GM23248 (cell line): ENCODE results near the gene LPAR5. TPM values are rescaled to one million over a fixed set of nuclear protein-coding genes. Genes with fewer than 3 reads are reported as not detected.
A peak's percentile ranks its signal among the peaks of the same experiment; 100 is the strongest.

ENCODE experiments used
- DNase-seq: peaks from one replicate; pipeline ENCODE4 v3.0.0-alpha.2; 2015
- H2AFZ ChIP-seq: fragments of 200-600 bp; sonication (generic); 2 replicates; pipeline ENCODE4 v1.6.1; 2016; ENCODE audit warnings: antibody characterized with exemption
- H3F3A ChIP-seq: fragments of 200-600 bp; sonication (generic); 2 replicates; pipeline ENCODE4 v1.6.1; 2016; ENCODE audit warnings: mild to moderate bottlenecking, antibody characterized with exemption, mixed run types; ENCODE audit not compliant: insufficient read depth
- H3K27ac ChIP-seq: fragments of 200-600 bp; sonication (generic); 2 replicates; pipeline ENCODE4 v1.5.1; 2016; ENCODE audit warnings: mild to moderate bottlenecking
- H3K27me3 ChIP-seq: fragments of 200-600 bp; sonication (generic); replicated peaks from 2 replicates; pipeline ENCODE4 v1.6.1; 2016; ENCODE audit warnings: mild to moderate bottlenecking; ENCODE audit not compliant: insufficient read depth
- H3K36me3 ChIP-seq: fragments of 200-600 bp; sonication (generic); 2 replicates; pipeline ENCODE4 v1.6.1; 2016; ENCODE audit warnings: low read depth, mild to moderate bottlenecking
- H3K4me1 ChIP-seq: fragments of 200-600 bp; sonication (generic); 2 replicates; pipeline ENCODE4 v1.6.1; 2016; ENCODE audit warnings: mild to moderate bottlenecking; ENCODE audit not compliant: insufficient read depth
- H3K4me2 ChIP-seq: fragments of 200-600 bp; sonication (generic); one replicate; pipeline ENCODE4 v1.6.1; 2016; ENCODE audit warnings: mild to moderate bottlenecking; ENCODE audit not compliant: unreplicated experiment
- H3K4me3 ChIP-seq: fragments of 200-600 bp; sonication (generic); 2 replicates; pipeline ENCODE4 v1.5.1; 2016; ENCODE audit warnings: mild to moderate bottlenecking
- H3K79me2 ChIP-seq: fragments of 200-600 bp; sonication (generic); 2 replicates; pipeline ENCODE4 v1.6.1; 2016; ENCODE audit warnings: mild to moderate bottlenecking; ENCODE audit not compliant: insufficient read depth
- H3K9ac ChIP-seq: fragments of 200-600 bp; sonication (generic); 2 replicates; pipeline ENCODE4 v1.6.1; 2016; ENCODE audit warnings: mild to moderate bottlenecking
- H3K9me2 ChIP-seq: fragments of 200-600 bp; sonication (generic); 2 replicates; pipeline ENCODE4 v1.6.1; 2016; ENCODE audit warnings: mixed run types, mild to moderate bottlenecking, moderate library complexity; ENCODE audit not compliant: insufficient read depth
- H3K9me3 ChIP-seq: fragments of 200-600 bp; sonication (generic); one replicate; pipeline ENCODE4 v1.6.1; 2017; ENCODE audit warnings: low read depth
- H4K20me1 ChIP-seq: fragments of 200-600 bp; sonication (generic); 2 replicates; pipeline ENCODE4 v1.6.0; 2016; ENCODE audit not compliant: insufficient read depth
- EZH2 ChIP-seq: fragments of 200-600 bp; sonication (generic); IDR thresholded peaks from 2 replicates; pipeline ENCODE4 v1.6.1; 2018; ENCODE audit warnings: antibody characterized with exemption, mild to moderate bottlenecking; ENCODE audit not compliant: insufficient read depth, poor library complexity, severe bottlenecking
- EZH2phosphoT487 ChIP-seq: fragments of 200-600 bp; sonication (generic); IDR thresholded peaks from 2 replicates; pipeline ENCODE4 v1.6.1; 2018; ENCODE audit warnings: antibody characterized with exemption, moderate library complexity, mild to moderate bottlenecking, low read depth; ENCODE audit not compliant: insufficient read depth
- WGBS, 2 experiments: methylation state at CpG; one replicate each; pipeline ENCODE4 v1.1.6; 2015 to 2017; ENCODE audit warnings: low lambda C conversion rate in 2 of 2, low coverage in 1 of 2; ENCODE audit errors: missing lambda C conversion rate in 2 of 2; 5-methylcytosine and 5-hydroxymethylcytosine counted together
- in situ Hi-C: fragments of 300-500 bp; cut with MboI; formaldehyde crosslinking; loops from 2 replicates; pipeline ENCODE4 v1.15.0; 2020
- polyA plus RNA-seq: library from polyadenylated mRNA; unstranded; fragments of >200 nt; fragmentation: Nextera tagmentation; extraction: Ambion mirVana; gene quantifications from 2 replicates; pipeline ENCODE4 v1.2.1, GENCODE V29; 2016
- small RNA-seq: library from RNA; depleted of rRNA; stranded (forward); fragments of <200 nt; gene quantifications from one replicate; pipeline ENCODE3, GENCODE V24; 2014; ENCODE audit warnings: low read depth, low replicate concordance
- total RNA-seq: library from RNA; depleted of rRNA; stranded (reverse); fragments of >200 nt; shearing (Covaris generic); gene quantifications from 2 replicates; pipeline ENCODE4 v1.2.3, GENCODE V29; 2014; rRNA removed

LPAR5 gene
- total and polyA plus RNA-seq, 2 experiments from 2014 or later, result not detected

DNA sequence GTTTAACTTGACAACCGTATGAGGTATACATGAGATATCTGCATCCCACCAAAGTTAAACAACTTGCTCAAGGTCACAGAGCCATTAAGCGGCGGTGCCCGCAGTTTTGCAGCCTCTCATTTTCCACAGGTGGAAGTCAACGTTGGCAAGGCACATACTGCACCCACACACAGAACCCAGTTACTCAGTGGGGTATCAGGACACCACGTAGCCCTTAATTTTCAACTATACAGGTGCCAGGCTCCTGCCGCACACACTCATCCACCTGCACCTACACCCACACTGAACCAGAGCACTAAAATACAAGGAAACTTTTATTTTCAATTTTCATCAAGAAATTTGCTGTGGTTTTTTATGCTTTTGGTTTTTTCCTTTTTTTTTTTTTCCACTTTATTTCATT is 66.0 kb downstream of the LPAR5 start:
- Histone ChIP-seq H3K27ac (no peak overlapping the region; the same call in 1 of the 2 replicates), H3K9me2 (no peaks in the 10 kb centered on the region), H3K36me3 (peaks cover 51% of the 10 kb centered on the region), H3K27me3 (no peaks in the 10 kb centered on the region), H4K20me1 (no peaks in the 10 kb centered on the region), H3K4me3 (no peak overlapping the region), H3K4me1 (peaks cover 16% of the 10 kb centered on the region), H2AFZ (no peak overlapping the region), H3K9me3 (no peaks in the 10 kb centered on the region), H3K79me2 (peaks cover 46% of the 10 kb centered on the region), H3F3A (peaks cover 57% of the 10 kb centered on the region), H3K9ac (no peak overlapping the region), H3K4me2 (no peak overlapping the region)
- no peak for TF ChIP-seq EZH2phosphoT487
- no peak for TF ChIP-seq EZH2
- in situ Hi-C loops, result no loop called here
- no peak for DNase-seq
- WGBS, 2 experiments, result 80 to 86% methylated on average over 7 of the region's 7 CpGs

- 83 to 89% methylated on average over 12 of the region's 12 CpGs for WGBS, 2 experiments
- Histone ChIP-seq H3K27ac (peak overlapping the region; percentile 89), H3K4me3 (peak overlapping the region; percentile 93), H3K4me2 (peak overlapping the region; percentile 94), H3K36me3 (peaks cover 47% of the 10 kb centered on the region), H3K79me2 (peaks cover 51% of the 10 kb centered on the region), H3K9me2 (no peaks in the 10 kb centered on the region), H3K27me3 (no peaks in the 10 kb centered on the region), H4K20me1 (no peaks in the 10 kb centered on the region), H3F3A (peaks cover 53% of the 10 kb centered on the region), H2AFZ (no peak overlapping the region), H3K9me3 (no peaks in the 10 kb centered on the region), H3K9ac (peak overlapping the region; percentile 88; the same call in 1 of the 2 replicates), H3K4me1 (peaks cover 16% of the 10 kb centered on the region)
- no peak for DNase-seq
- in situ Hi-C loops, result no loop called here
- no peak for TF ChIP-seq EZH2
- no peak for TF ChIP-seq EZH2phosphoT487
Observed at GRCh38 chr12:6569312-6569711, 66.4 kb downstream of the LPAR5 start.

Small RNAs within 50 kb of the gene (small RNA-seq; reads per million reads assigned to genes)
- gene SCARNA11, result 11.5 reads per million, percentile 85 among the genes with 10 or more reads in this experiment

Other genes with a start within 250 kb of the LPAR5 start
- not detected in 2 replicates for gene CD27, start 191.0 kb downstream of the LPAR5 start, total RNA-seq
- gene CD27, start 191.0 kb downstream of the LPAR5 start, polyA plus RNA-seq, result 0.28 and 0.32 TPM in 2 replicates
- gene TAPBPL, start 183.9 kb downstream of the LPAR5 start, total RNA-seq, result 7.8 and 8.1 TPM in 2 replicates
- 9.2 and 9.4 TPM in 2 replicates for gene TAPBPL, start 183.9 kb downstream of the LPAR5 start, polyA plus RNA-seq
- gene VAMP1, start 165.3 kb downstream of the LPAR5 start, total RNA-seq, result 5.0 and 17.3 TPM in 2 replicates
- 7.8 and 9.8 TPM in 2 replicates for gene VAMP1, start 165.3 kb downstream of the LPAR5 start, polyA plus RNA-seq
- gene MRPL51, start 142.7 kb downstream of the LPAR5 start, total RNA-seq, result 29.8 and 68.3 TPM in 2 replicates
- gene MRPL51, start 142.7 kb downstream of the LPAR5 start, polyA plus RNA-seq, result 286 and 301 TPM in 2 replicates
- gene NCAPD2, start 141.9 kb downstream of the LPAR5 start, total RNA-seq, result 26.3 and 46.8 TPM in 2 replicates
- gene NCAPD2, start 141.9 kb downstream of the LPAR5 start, polyA plus RNA-seq, result 15.5 and 17.6 TPM in 2 replicates
- 6,196 and 7,726 TPM in 2 replicates for gene GAPDH, start 101.4 kb downstream of the LPAR5 start, total RNA-seq
- gene GAPDH, start 101.4 kb downstream of the LPAR5 start, polyA plus RNA-seq, result 7,868 and 8,138 TPM in 2 replicates
- 18.0 and 19.7 TPM in 2 replicates for gene IFFO1, start 79.9 kb downstream of the LPAR5 start, total RNA-seq
- 14.5 and 19.2 TPM in 2 replicates for gene IFFO1, start 79.9 kb downstream of the LPAR5 start, polyA plus RNA-seq
- gene NOP2, start 67.7 kb downstream of the LPAR5 start, total RNA-seq, result 44.3 TPM in 2 replicates
- 27.0 and 31.8 TPM in 2 replicates for gene NOP2, start 67.7 kb downstream of the LPAR5 start, polyA plus RNA-seq
- 148 and 171 TPM in 2 replicates for gene CHD4, start 28.6 kb downstream of the LPAR5 start, total RNA-seq
- gene CHD4, start 28.6 kb downstream of the LPAR5 start, polyA plus RNA-seq, result 61.5 and 72.1 TPM in 2 replicates
- gene ACRBP, start 11.5 kb upstream of the LPAR5 start, total RNA-seq, result not detected in 2 replicates
- not detected in 2 replicates for gene ACRBP, start 11.5 kb upstream of the LPAR5 start, polyA plus RNA-seq
- gene ING4, start 27.2 kb upstream of the LPAR5 start, total RNA-seq, result 31.7 and 39.1 TPM in 2 replicates
- 43.5 and 46.0 TPM in 2 replicates for gene ING4, start 27.2 kb upstream of the LPAR5 start, polyA plus RNA-seq
- gene ZNF384, start 53.4 kb upstream of the LPAR5 start, total RNA-seq, result 17.3 and 26.2 TPM in 2 replicates
- 23.6 and 26.0 TPM in 2 replicates for gene ZNF384, start 53.4 kb upstream of the LPAR5 start, polyA plus RNA-seq
- gene PIANP, start 64.9 kb upstream of the LPAR5 start, total RNA-seq, result 0.11 TPM in 1 of 2 replicates, not detected in the other
- 0.60 and 0.75 TPM in 2 replicates for gene PIANP, start 64.9 kb upstream of the LPAR5 start, polyA plus RNA-seq
- 94.5 and 123 TPM in 2 replicates for gene COPS7A, start 88.1 kb upstream of the LPAR5 start, total RNA-seq
- 133 and 135 TPM in 2 replicates for gene COPS7A, start 88.1 kb upstream of the LPAR5 start, polyA plus RNA-seq
- 252 and 313 TPM in 2 replicates for gene MLF2, start 117.2 kb upstream of the LPAR5 start, total RNA-seq
- gene MLF2, start 117.2 kb upstream of the LPAR5 start, polyA plus RNA-seq, result 386 and 389 TPM in 2 replicates
- gene PTMS, start 130.4 kb upstream of the LPAR5 start, total RNA-seq, result 109 and 130 TPM in 2 replicates
- 238 and 250 TPM in 2 replicates for gene PTMS, start 130.4 kb upstream of the LPAR5 start, polyA plus RNA-seq
- gene LAG3, start 136.6 kb upstream of the LPAR5 start, total RNA-seq, result not detected in 2 replicates
- 0.29 TPM in 1 of 2 replicates, not detected in the other for gene LAG3, start 136.6 kb upstream of the LPAR5 start, polyA plus RNA-seq
- not detected in 2 replicates for gene CD4, start 153.6 kb upstream of the LPAR5 start, total RNA-seq
- not detected in 2 replicates for gene CD4, start 153.6 kb upstream of the LPAR5 start, polyA plus RNA-seq
- 0.51 and 2.8 TPM in 2 replicates for gene GPR162, start 185.9 kb upstream of the LPAR5 start, total RNA-seq
- gene GPR162, start 185.9 kb upstream of the LPAR5 start, polyA plus RNA-seq, result 0.14 and 0.21 TPM in 2 replicates
- gene P3H3, start 192.4 kb upstream of the LPAR5 start, total RNA-seq, result 32.5 and 43.0 TPM in 2 replicates
- 37.6 and 39.1 TPM in 2 replicates for gene P3H3, start 192.4 kb upstream of the LPAR5 start, polyA plus RNA-seq
- gene GNB3, start 205.0 kb upstream of the LPAR5 start, total RNA-seq, result 1.0 and 3.2 TPM in 2 replicates
- 1.5 and 2.2 TPM in 2 replicates for gene GNB3, start 205.0 kb upstream of the LPAR5 start, polyA plus RNA-seq
- gene CDCA3, start 215.3 kb upstream of the LPAR5 start, total RNA-seq, result 19.6 and 23.9 TPM in 2 replicates
- 30.2 and 31.4 TPM in 2 replicates for gene CDCA3, start 215.3 kb upstream of the LPAR5 start, polyA plus RNA-seq
- gene USP5, start 216.2 kb upstream of the LPAR5 start, total RNA-seq, result 96.2 and 97.5 TPM in 2 replicates
- gene USP5, start 216.2 kb upstream of the LPAR5 start, polyA plus RNA-seq, result 73.2 and 77.9 TPM in 2 replicates
- 1,720 and 1,799 TPM in 2 replicates for gene TPI1, start 231.6 kb upstream of the LPAR5 start, total RNA-seq
- 1,936 and 1,978 TPM in 2 replicates for gene TPI1, start 231.6 kb upstream of the LPAR5 start, polyA plus RNA-seq
- 4.4 and 4.6 TPM in 2 replicates for gene SPSB2, start 237.3 kb upstream of the LPAR5 start, total RNA-seq
- gene SPSB2, start 237.3 kb upstream of the LPAR5 start, polyA plus RNA-seq, result 4.1 and 4.8 TPM in 2 replicates